K562 (cell line): ENCODE measurements around the gene C1R. TPM values are rescaled to one million over a fixed set of nuclear protein-coding genes. Genes with fewer than 3 reads are reported as not detected.

Experiments used
- ATAC-seq: fragments of 200-7000 bp; cut with Tn5 transposase; 3 replicates; pipeline ENCODE4 v1.9.1; 2020; ENCODE audit warnings: moderate library complexity
- BruUV-seq: library from RNA; stranded (reverse); fragments of 400-500 nt; replicated peaks from 2 replicates; lab custom pipeline; 2021; lab: Mats Ljungman, UMichigan
- CTCF ChIA-PET: fragments of 300-600 bp; formaldehyde crosslinking; extraction: SDS; loops from one replicate; lab custom pipeline; 2021; ENCODE audit warnings: low intra/inter-chr PET ratio; lab: Yijun Ruan, JAX
- POLR2A ChIA-PET: fragments of 300-600, 350-650 bp; sonication (Branson Sonifier 250); formaldehyde crosslinking; extraction: SDS; loops from one replicate; lab custom pipeline; 2021; ENCODE audit warnings: antibody characterized with exemption, inconsistent platforms; lab: Yijun Ruan, JAX
- DNase-seq, 4 experiments: peaks; one replicate each; pipeline versions ENCODE4 v3.0.0 to v3.0.0-alpha.2; 2011 to 2018; ENCODE audit warnings: low spot score in 3 of 4, mixed read lengths in 3 of 4; ENCODE audit errors: extremely low read depth in 1 of 4
- FAIRE-seq: peaks from 2 replicates; lab custom pipeline; 2011; peaks lifted over from hg19 to GRCh38; lab: Jason Lieb, UNC
- H2AFZ ChIP-seq: 2 replicates; pipeline ENCODE4 v1.6.0; 2011; ENCODE audit warnings: low read depth, low read length, control low read depth, inconsistent platforms
- H3K27ac ChIP-seq: fragments of 200-600 bp; 3 replicates; pipeline ENCODE4 v1.8.0; 2011; ENCODE audit warnings: low read depth, mild to moderate bottlenecking, control low read depth, inconsistent platforms, low read length, moderate library complexity, mixed read lengths; ENCODE audit errors: extremely low read depth
- H3K27me3 ChIP-seq, 2 experiments: fragments of 300-600 bp in 1 of 2; 2 replicates in 1 of 2; 3 replicates in 1 of 2; pipeline versions ENCODE4 v1.6.0 to v1.8.0; 2011; ENCODE audit warnings: inconsistent platforms in 2 of 2, low read length in 2 of 2, mild to moderate bottlenecking in 1 of 2, mixed read lengths in 1 of 2, moderate library complexity in 1 of 2; ENCODE audit not compliant: control insufficient read depth in 2 of 2, insufficient read depth in 2 of 2
- H3K36me3 ChIP-seq: fragments of 300-600 bp; 3 replicates; pipeline ENCODE4 v1.8.0; 2011; ENCODE audit warnings: mild to moderate bottlenecking, low read length, inconsistent platforms; ENCODE audit not compliant: control insufficient read depth, insufficient read depth
- H3K4me1 ChIP-seq, 2 experiments: fragments of 200-600 bp in 1 of 2; replicated peaks in 1 of 2; 2 replicates in 1 of 2; 3 replicates in 1 of 2; pipeline versions ENCODE4 v1.5.1 to v1.8.0; 2011; ENCODE audit warnings: inconsistent platforms in 2 of 2, low read length in 2 of 2, mild to moderate bottlenecking in 1 of 2, mixed read lengths in 1 of 2, moderate library complexity in 1 of 2; ENCODE audit not compliant: control insufficient read depth in 2 of 2, insufficient read depth in 2 of 2
- H3K4me2 ChIP-seq: 2 replicates; pipeline ENCODE4 v1.6.1; 2011; ENCODE audit warnings: low read length, control low read depth, inconsistent platforms, mixed read lengths; ENCODE audit not compliant: insufficient read depth
- H3K4me3 ChIP-seq: fragments of 200-600 bp; sonication (generic), shearing (Covaris generic); 2 replicates; pipeline ENCODE4 v1.5.1; 2016; ENCODE audit warnings: control low read depth, inconsistent platforms
- H3K79me2 ChIP-seq: fragments of 200-600 bp; 3 replicates; pipeline ENCODE4 v1.8.0; 2011; ENCODE audit warnings: low read length, inconsistent platforms; ENCODE audit not compliant: control insufficient read depth, insufficient read depth
- H3K9ac ChIP-seq, 2 experiments: 2 replicates each; pipeline versions ENCODE4 v1.6.0 to v1.6.1; 2011; ENCODE audit warnings: low read depth in 2 of 2, low read length in 2 of 2, control low read depth in 1 of 2, inconsistent platforms in 1 of 2, mild to moderate bottlenecking in 1 of 2, mixed read lengths in 1 of 2; ENCODE audit not compliant: insufficient read depth in 1 of 2
- H3K9me1 ChIP-seq: one replicate; pipeline ENCODE4 v1.6.0; 2011; ENCODE audit warnings: inconsistent platforms, mild to moderate bottlenecking, low read length, moderate library complexity; ENCODE audit not compliant: control insufficient read depth, insufficient read depth
- H3K9me3 ChIP-seq: replicated peaks from 2 replicates; pipeline ENCODE4 v1.5.1; 2011; ENCODE audit warnings: low read depth, low read length, inconsistent platforms; ENCODE audit not compliant: control insufficient read depth, insufficient read depth
- H4K20me1 ChIP-seq: replicated peaks from 2 replicates; pipeline ENCODE4 v1.6.1; 2011; ENCODE audit warnings: low read length, inconsistent platforms, mixed read lengths; ENCODE audit not compliant: control insufficient read depth, insufficient read depth
- CBFA2T3 ChIP-seq: fragments of 450-650 bp; IDR thresholded peaks from 2 replicates; pipeline ENCODE4 v1.6.1; 2017
- EZH2 ChIP-seq: IDR thresholded peaks from 2 replicates; pipeline ENCODE4 v1.6.1; 2012; ENCODE audit warnings: low read depth, mild to moderate bottlenecking, inconsistent platforms, low read length, borderline replicate concordance
- MIER1 ChIP-seq: fragments of 450-650 bp; IDR thresholded peaks from 2 replicates; pipeline ENCODE4 v1.6.1; 2016; ENCODE audit warnings: antibody characterized with exemption, mild to moderate bottlenecking, low read depth
- RAD21 ChIP-seq, 2 experiments: fragments of 250-450 bp in 1 of 2; fragments of 450-650 bp in 1 of 2; sonication (Bioruptor Pico) in 1 of 2; formaldehyde crosslinking in 1 of 2; IDR thresholded peaks in 1 of 2; conservative IDR thresholded peaks in 1 of 2; 2 replicates each; pipeline versions ENCODE4 v1.4.0 to v1.8.0; 2020 to 2022; ENCODE audit warnings: mild to moderate bottlenecking in 2 of 2, moderate library complexity in 1 of 2
- ZBTB17 ChIP-seq: fragments of 450-650 bp; formaldehyde crosslinking; IDR thresholded peaks from 2 replicates; pipeline ENCODE4 v1.4.0; 2020; ENCODE audit warnings: mild to moderate bottlenecking
- ZEB2 ChIP-seq: fragments of 450-650 bp; IDR thresholded peaks from 2 replicates; pipeline ENCODE4 v1.6.1; 2016
- ZNF197 ChIP-seq: fragments of 200-800 bp; sonication (Bioruptor generic); IDR thresholded peaks from 2 replicates; pipeline ENCODE4 v1.6.1; 2016; ENCODE audit warnings: low read depth, missing genetic modification characterization, missing compliant biosample characterization
- WGBS: fragments of 100-300 bp; shearing (Covaris generic); methylation state at CpG from one replicate; pipeline ENCODE4 v1.1.6; 2016; ENCODE audit warnings: low coverage, mixed read lengths; ENCODE audit not compliant: insufficient coverage; ENCODE audit errors: missing lambda C conversion rate; 5-methylcytosine and 5-hydroxymethylcytosine counted together
- in situ Hi-C: fragments of 300-500 bp; cut with MboI; formaldehyde crosslinking; loops from 4 replicates; pipeline ENCODE4 v1.15.0; 2018; ENCODE audit warnings: inconsistent platforms, mixed read lengths
- intact Hi-C: fragments of 100-400 bp; cut with micrococcal nuclease; formaldehyde crosslinking; loops from 2 replicates; pipeline ENCODE4 v1.14.2; 2022
- polyA plus RNA-seq, 8 experiments: library from polyadenylated mRNA; depleted of rRNA in 4 of 8; stranded (reverse) in 5 of 8; unstranded in 3 of 8; fragments of >200 nt; fragmentation: Nextera tagmentation in 2 of 8; fragmentation: Illumina TruSeq in 1 of 8; extraction: Ambion mirVana in 2 of 8; extraction: Trizol in 1 of 8; gene quantifications; 2 replicates each; pipeline versions ENCODE4 v1.2.1 to v1.2.3, GENCODE V29; 2011 to 2014; ENCODE audit warnings: inconsistent platforms in 1 of 8, missing spikeins in 1 of 8
- total RNA-seq, 7 experiments: library from RNA; depleted of rRNA in 6 of 7; stranded (reverse); fragments of >200 nt in 6 of 7; fragmentation: Illumina TruSeq in 2 of 7; extraction: Trizol in 2 of 7; gene quantifications; 2 replicates each; pipeline versions ENCODE4 v1.2.1 to v1.2.3, GENCODE V29; 2011 to 2021; ENCODE audit warnings: low replicate concordance in 1 of 7
- TF ChIP-seq, protein P1 (sequence below), 2 experiments: IDR thresholded peaks in 1 of 2; conservative IDR thresholded peaks in 1 of 2; 2 replicates each; pipeline ENCODE4 v1.6.1; 2016; ENCODE audit warnings: low read depth in 2 of 2, mild to moderate bottlenecking in 1 of 2, missing compliant biosample characterization in 1 of 2, missing genetic modification characterization in 1 of 2, moderate library complexity in 1 of 2
- TF ChIP-seq, protein P2 (sequence below), 3 experiments: IDR thresholded peaks in 2 of 3; conservative IDR thresholded peaks in 1 of 3; 2 replicates each; pipeline ENCODE4 v1.5.1; 2011 to 2012; ENCODE audit warnings: low read length in 3 of 3, mild to moderate bottlenecking in 3 of 3, control low read depth in 2 of 3, improper control_type of control experiment in 1 of 3, inconsistent platforms in 1 of 3, low read depth in 1 of 3, mixed read lengths in 1 of 3, moderate library complexity in 1 of 3; ENCODE audit not compliant: insufficient read depth in 2 of 3
- TF ChIP-seq, protein P3 (sequence below): fragments of 450-650 bp; IDR thresholded peaks from 2 replicates; pipeline ENCODE4 v1.6.1; 2017; ENCODE audit warnings: antibody characterized with exemption, mild to moderate bottlenecking

The C1R gene
- total and polyA plus RNA-seq, 9 of the 15 experiments (the other 6 are each of a cell fraction or from before 2014, with no cell fraction given), result 0.07 to 1.0 (median 0.33) TPM; not detected in 1

DNA sequence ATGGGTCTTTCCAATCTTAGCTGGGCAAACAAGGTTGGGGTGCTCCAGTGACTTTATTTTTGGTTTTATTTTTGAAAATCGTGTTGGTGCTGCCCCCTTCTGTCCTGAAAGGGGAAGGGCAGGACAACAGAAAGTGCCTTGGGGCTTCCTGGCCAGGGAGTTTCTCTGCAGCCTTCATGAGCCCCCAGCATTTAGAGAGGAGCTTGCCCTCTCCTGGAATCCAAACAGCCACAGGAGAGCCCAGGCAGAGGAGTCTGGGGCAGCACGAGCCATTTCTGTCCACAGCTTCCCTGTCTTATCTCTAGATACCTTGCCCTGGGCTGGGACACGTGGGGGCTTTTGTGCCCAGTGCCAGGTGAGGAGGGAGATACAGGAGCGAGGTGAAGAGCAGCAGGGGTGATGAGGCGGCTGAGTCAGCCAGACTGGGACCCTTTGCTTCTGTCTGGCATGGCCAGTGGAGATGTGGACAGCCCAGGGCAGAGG, 21.2 kb upstream of the C1R start:
- no peaks in the 10 kb centered on the region for H3K27me3 ChIP-seq
- no TSS peak for BruUV-seq
- H3K4me1 ChIP-seq, result peaks cover 13 to 22% of the 10 kb centered on the region in 2 experiments
- H3K4me2 ChIP-seq, result no peak overlapping the region
- WGBS, result 9% methylated on average over 4 of the region's 5 CpGs
- H2AFZ ChIP-seq, result peak overlapping the region; percentile 48; the same call in 1 of the 2 replicates
- POLR2A ChIA-PET, result interaction anchor here (0.6 to 1.2 kb wide), 3 partner anchors 10 to 169 kb away, joined by 3 to 4 read pairs (median 3); no protein-coding TSS in a partner anchor
- DNase-seq (peak; percentile 34 to 62 (median 40)), FAIRE-seq (peak; percentile 85), ATAC-seq (0 out of 3 replicates have a peak, but pooled peaks have one; percentile 5)
- intact Hi-C loops, result loop anchor here (1.0 kb wide), 1 partner anchor 53 kb away; the partner anchor contains the start of gene C1S
- H3K4me3 ChIP-seq, result no peak overlapping the region
- no peak overlapping the region for H3K27ac ChIP-seq
- H3K79me2 ChIP-seq, result peaks cover 10% of the 10 kb centered on the region; the same call in 2 of the 3 replicates
- no peaks in the 10 kb centered on the region for H4K20me1 ChIP-seq
- CTCF ChIA-PET, result interaction anchor here (0.7 to 1.2 kb wide), 4 partner anchors 53 to 244 kb away, joined by 3 to 5 read pairs (median 4); partner anchors contain the start of gene C1S
- peak overlapping the region in 1 of 2 experiments; percentile 79; a peak in 2 of 4 replicates for H3K9ac ChIP-seq
- peaks cover 2% of the 10 kb centered on the region; the same call in 2 of the 3 replicates for H3K36me3 ChIP-seq
- H3K9me3 ChIP-seq, result no peaks in the 10 kb centered on the region
- in situ Hi-C loops, result no loop called here
- no peaks in the 10 kb centered on the region for H3K9me1 ChIP-seq
- TF ChIP-seq RAD21 (CRISPR knock-in tag; conservative IDR thresholded peaks at IDR 0.05 in 1 of 2, IDR thresholded peaks at IDR 0.05 in 1 of 2), result peak; percentile 49 to 55
- no peak for TF ChIP-seq ZBTB17 (CRISPR knock-in tag)
- TF ChIP-seq EZH2, result no peak
- no peak for TF ChIP-seq MIER1
- TF ChIP-seq, protein P1, sequence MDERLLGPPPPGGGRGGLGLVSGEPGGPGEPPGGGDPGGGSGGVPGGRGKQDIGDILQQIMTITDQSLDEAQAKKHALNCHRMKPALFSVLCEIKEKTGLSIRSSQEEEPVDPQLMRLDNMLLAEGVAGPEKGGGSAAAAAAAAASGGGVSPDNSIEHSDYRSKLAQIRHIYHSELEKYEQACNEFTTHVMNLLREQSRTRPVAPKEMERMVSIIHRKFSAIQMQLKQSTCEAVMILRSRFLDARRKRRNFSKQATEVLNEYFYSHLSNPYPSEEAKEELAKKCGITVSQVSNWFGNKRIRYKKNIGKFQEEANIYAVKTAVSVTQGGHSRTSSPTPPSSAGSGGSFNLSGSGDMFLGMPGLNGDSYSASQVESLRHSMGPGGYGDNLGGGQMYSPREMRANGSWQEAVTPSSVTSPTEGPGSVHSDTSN (CRISPR knock-in tag; IDR thresholded peaks at IDR 0.05; ENCODE audit: low read depth), result no peak
- TF ChIP-seq, protein P1 (tag; conservative IDR thresholded peaks at IDR 0.05; ENCODE audit: low read depth), result no peak
- TF ChIP-seq, protein P2, sequence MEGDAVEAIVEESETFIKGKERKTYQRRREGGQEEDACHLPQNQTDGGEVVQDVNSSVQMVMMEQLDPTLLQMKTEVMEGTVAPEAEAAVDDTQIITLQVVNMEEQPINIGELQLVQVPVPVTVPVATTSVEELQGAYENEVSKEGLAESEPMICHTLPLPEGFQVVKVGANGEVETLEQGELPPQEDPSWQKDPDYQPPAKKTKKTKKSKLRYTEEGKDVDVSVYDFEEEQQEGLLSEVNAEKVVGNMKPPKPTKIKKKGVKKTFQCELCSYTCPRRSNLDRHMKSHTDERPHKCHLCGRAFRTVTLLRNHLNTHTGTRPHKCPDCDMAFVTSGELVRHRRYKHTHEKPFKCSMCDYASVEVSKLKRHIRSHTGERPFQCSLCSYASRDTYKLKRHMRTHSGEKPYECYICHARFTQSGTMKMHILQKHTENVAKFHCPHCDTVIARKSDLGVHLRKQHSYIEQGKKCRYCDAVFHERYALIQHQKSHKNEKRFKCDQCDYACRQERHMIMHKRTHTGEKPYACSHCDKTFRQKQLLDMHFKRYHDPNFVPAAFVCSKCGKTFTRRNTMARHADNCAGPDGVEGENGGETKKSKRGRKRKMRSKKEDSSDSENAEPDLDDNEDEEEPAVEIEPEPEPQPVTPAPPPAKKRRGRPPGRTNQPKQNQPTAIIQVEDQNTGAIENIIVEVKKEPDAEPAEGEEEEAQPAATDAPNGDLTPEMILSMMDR (IDR thresholded peaks at IDR 0.05 in 2 of 3, conservative IDR thresholded peaks at IDR 0.05 in 1 of 3; ENCODE audit: insufficient read depth in 2 of 3, low read depth in 1 of 3, low read length in 3 of 3), result peak; percentile 63 to 77 (median 66)
- no peak for TF ChIP-seq CBFA2T3
- TF ChIP-seq, protein P3, sequence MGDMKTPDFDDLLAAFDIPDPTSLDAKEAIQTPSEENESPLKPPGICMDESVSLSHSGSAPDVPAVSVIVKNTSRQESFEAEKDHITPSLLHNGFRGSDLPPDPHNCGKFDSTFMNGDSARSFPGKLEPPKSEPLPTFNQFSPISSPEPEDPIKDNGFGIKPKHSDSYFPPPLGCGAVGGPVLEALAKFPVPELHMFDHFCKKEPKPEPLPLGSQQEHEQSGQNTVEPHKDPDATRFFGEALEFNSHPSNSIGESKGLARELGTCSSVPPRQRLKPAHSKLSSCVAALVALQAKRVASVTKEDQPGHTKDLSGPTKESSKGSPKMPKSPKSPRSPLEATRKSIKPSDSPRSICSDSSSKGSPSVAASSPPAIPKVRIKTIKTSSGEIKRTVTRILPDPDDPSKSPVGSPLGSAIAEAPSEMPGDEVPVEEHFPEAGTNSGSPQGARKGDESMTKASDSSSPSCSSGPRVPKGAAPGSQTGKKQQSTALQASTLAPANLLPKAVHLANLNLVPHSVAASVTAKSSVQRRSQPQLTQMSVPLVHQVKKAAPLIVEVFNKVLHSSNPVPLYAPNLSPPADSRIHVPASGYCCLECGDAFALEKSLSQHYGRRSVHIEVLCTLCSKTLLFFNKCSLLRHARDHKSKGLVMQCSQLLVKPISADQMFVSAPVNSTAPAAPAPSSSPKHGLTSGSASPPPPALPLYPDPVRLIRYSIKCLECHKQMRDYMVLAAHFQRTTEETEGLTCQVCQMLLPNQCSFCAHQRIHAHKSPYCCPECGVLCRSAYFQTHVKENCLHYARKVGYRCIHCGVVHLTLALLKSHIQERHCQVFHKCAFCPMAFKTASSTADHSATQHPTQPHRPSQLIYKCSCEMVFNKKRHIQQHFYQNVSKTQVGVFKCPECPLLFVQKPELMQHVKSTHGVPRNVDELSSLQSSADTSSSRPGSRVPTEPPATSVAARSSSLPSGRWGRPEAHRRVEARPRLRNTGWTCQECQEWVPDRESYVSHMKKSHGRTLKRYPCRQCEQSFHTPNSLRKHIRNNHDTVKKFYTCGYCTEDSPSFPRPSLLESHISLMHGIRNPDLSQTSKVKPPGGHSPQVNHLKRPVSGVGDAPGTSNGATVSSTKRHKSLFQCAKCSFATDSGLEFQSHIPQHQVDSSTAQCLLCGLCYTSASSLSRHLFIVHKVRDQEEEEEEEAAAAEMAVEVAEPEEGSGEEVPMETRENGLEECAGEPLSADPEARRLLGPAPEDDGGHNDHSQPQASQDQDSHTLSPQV, result 0 out of 2 replicates have a peak, but pooled peaks have one; percentile 22
- no peak for TF ChIP-seq ZNF197 (CRISPR knock-in tag)
- no peak for TF ChIP-seq ZEB2
